Measurements from ENCODE around the gene ARMC6. TPM values are rescaled to one million over a fixed set of nuclear protein-coding genes. Genes with fewer than 3 reads are reported as not detected.

Gene ARMC6
- total RNA-seq, 1 experiment from 2014 or later, result 51.4 TPM

DNA sequence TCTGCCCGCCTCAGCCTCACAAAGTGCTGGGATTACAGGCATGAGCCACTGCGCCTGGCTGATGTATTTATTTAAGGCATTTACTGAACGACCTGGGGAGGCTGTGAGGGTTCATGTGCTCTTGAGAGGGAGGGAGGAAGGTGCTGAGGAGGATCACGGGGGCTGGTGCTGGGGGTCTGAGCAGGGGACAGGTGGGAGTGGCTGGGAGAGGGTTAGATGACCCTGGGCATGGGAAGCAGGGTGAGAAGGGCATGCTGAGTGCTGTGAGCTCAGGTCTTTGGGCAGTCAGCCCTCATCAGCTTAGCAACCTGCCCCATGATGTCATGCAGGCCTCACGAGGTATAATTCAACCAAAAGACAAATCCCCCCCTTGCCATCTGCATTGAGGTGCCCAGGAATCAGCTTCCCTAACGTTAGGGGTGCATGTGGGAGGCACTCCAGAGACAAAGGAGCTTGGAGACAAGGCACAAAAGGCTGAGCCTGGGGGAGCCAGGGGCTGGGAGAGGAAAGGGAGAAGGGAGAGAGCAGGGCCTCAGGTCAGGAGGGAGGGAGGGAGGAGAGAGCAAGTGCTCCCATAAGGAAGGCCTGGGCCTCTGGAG lies 36.5 kb upstream of the ARMC6 start:
- TF ChIP-seq SIN3A (IDR thresholded peaks at IDR 0.05; ENCODE audit: borderline replicate concordance, insufficient read depth, low read depth, low read length) (no peak), POLR2AphosphoS5 (IDR thresholded peaks at IDR 0.05; ENCODE audit: low read depth, low read length) (no peak)
- Histone ChIP-seq H3K4me1 (ENCODE audit: control insufficient read depth, insufficient read depth, low read length) (no peaks in the 10 kb centered on the region), H3K4me3 (ENCODE audit: low read depth in 2 of 2, low read length in 2 of 2) (no peak overlapping the region), H3K27ac (ENCODE audit: low read length) (no peak overlapping the region), H3K27me3 (ENCODE audit: control insufficient read depth, insufficient read depth, low read length) (no peaks in the 10 kb centered on the region), H3K9me3 (ENCODE audit: control insufficient read depth, insufficient read depth, low read depth, low read length) (no peaks in the 10 kb centered on the region), H3K36me3 (ENCODE audit: control insufficient read depth, insufficient read depth, low read length) (peaks cover 2% of the 10 kb centered on the region)
- intact Hi-C loops (cut with micrococcal nuclease; ENCODE audit: unreplicated experiment), result no loop called here
- ATAC-seq (no peak), DNase-seq (ENCODE audit: low read depth, low spot score) (no peak)
- no TSS peak for BruUV-seq (replicated peaks)
- ChIA-PET POLR2A (no interaction called here), CTCF (no interaction called here)
- in situ Hi-C loops (cut with HindIII; ENCODE audit: low pct_unique_long_range_greater_than_20kb, low sequenced_read_pairs), result no loop called here

DNA sequence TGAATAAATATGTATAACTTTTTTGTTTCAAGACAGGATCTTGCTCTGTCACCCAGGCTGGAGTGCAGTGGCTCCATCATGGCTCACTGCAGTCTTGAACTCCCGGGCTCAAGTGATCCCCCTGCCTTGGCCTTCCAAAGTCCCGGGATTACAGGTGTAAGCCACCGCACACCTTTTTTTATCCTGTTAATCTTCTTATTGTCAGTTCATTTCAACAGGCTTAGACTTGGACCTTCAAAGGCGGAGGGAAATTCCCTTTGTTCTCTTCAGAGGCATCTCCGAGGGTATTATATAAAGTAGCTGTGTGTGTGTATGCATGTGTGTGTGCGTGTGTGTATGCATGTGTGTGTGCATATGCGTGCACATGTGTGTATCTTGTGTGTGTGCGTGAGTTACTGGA lies 35.1 kb upstream of the ARMC6 start:
- TF ChIP-seq, protein P1, sequence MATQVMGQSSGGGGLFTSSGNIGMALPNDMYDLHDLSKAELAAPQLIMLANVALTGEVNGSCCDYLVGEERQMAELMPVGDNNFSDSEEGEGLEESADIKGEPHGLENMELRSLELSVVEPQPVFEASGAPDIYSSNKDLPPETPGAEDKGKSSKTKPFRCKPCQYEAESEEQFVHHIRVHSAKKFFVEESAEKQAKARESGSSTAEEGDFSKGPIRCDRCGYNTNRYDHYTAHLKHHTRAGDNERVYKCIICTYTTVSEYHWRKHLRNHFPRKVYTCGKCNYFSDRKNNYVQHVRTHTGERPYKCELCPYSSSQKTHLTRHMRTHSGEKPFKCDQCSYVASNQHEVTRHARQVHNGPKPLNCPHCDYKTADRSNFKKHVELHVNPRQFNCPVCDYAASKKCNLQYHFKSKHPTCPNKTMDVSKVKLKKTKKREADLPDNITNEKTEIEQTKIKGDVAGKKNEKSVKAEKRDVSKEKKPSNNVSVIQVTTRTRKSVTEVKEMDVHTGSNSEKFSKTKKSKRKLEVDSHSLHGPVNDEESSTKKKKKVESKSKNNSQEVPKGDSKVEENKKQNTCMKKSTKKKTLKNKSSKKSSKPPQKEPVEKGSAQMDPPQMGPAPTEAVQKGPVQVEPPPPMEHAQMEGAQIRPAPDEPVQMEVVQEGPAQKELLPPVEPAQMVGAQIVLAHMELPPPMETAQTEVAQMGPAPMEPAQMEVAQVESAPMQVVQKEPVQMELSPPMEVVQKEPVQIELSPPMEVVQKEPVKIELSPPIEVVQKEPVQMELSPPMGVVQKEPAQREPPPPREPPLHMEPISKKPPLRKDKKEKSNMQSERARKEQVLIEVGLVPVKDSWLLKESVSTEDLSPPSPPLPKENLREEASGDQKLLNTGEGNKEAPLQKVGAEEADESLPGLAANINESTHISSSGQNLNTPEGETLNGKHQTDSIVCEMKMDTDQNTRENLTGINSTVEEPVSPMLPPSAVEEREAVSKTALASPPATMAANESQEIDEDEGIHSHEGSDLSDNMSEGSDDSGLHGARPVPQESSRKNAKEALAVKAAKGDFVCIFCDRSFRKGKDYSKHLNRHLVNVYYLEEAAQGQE (IDR thresholded peaks at IDR 0.05; ENCODE audit: insufficient read depth in 1 of 2, low read depth in 2 of 2, low read length in 1 of 2), result no peak
- no peak for TF ChIP-seq SIN3A (IDR thresholded peaks at IDR 0.05; ENCODE audit: borderline replicate concordance, insufficient read depth, low read depth, low read length)
- no peak for TF ChIP-seq TCF7L2 (IDR thresholded peaks at IDR 0.05; ENCODE audit: low read depth, low read length)
- TF ChIP-seq POLR2AphosphoS5 (IDR thresholded peaks at IDR 0.05; ENCODE audit: low read depth, low read length), result no peak
- TF ChIP-seq, protein P2, sequence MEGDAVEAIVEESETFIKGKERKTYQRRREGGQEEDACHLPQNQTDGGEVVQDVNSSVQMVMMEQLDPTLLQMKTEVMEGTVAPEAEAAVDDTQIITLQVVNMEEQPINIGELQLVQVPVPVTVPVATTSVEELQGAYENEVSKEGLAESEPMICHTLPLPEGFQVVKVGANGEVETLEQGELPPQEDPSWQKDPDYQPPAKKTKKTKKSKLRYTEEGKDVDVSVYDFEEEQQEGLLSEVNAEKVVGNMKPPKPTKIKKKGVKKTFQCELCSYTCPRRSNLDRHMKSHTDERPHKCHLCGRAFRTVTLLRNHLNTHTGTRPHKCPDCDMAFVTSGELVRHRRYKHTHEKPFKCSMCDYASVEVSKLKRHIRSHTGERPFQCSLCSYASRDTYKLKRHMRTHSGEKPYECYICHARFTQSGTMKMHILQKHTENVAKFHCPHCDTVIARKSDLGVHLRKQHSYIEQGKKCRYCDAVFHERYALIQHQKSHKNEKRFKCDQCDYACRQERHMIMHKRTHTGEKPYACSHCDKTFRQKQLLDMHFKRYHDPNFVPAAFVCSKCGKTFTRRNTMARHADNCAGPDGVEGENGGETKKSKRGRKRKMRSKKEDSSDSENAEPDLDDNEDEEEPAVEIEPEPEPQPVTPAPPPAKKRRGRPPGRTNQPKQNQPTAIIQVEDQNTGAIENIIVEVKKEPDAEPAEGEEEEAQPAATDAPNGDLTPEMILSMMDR (IDR thresholded peaks at IDR 0.05), result no peak
- no peak overlapping the region for H3K4me3 ChIP-seq (ENCODE audit: low read depth in 2 of 2, low read length in 2 of 2)
- H3K9me3 ChIP-seq (ENCODE audit: control insufficient read depth, insufficient read depth, low read depth, low read length), result no peaks in the 10 kb centered on the region
- no peaks in the 10 kb centered on the region for H3K27me3 ChIP-seq (ENCODE audit: control insufficient read depth, insufficient read depth, low read length)
- in situ Hi-C loops (cut with HindIII; ENCODE audit: low pct_unique_long_range_greater_than_20kb, low sequenced_read_pairs) (no loop called here), intact Hi-C loops (cut with micrococcal nuclease; ENCODE audit: unreplicated experiment) (no loop called here)
- BruUV-seq (replicated peaks), result no TSS peak
- no peak overlapping the region for H3K27ac ChIP-seq (ENCODE audit: low read length)
- ATAC-seq (no peak), DNase-seq (ENCODE audit: low read depth, low spot score) (no peak)
- CTCF ChIA-PET, result no interaction called here
- POLR2A ChIA-PET, result interaction anchor here (0.6 kb wide), 1 partner anchor 219 kb away, joined by 3 read pairs; no protein-coding TSS in a partner anchor
- H3K36me3 ChIP-seq (ENCODE audit: control insufficient read depth, insufficient read depth, low read length), result peaks cover 2% of the 10 kb centered on the region
- H3K4me1 ChIP-seq (ENCODE audit: control insufficient read depth, insufficient read depth, low read length), result no peaks in the 10 kb centered on the region

DNA sequence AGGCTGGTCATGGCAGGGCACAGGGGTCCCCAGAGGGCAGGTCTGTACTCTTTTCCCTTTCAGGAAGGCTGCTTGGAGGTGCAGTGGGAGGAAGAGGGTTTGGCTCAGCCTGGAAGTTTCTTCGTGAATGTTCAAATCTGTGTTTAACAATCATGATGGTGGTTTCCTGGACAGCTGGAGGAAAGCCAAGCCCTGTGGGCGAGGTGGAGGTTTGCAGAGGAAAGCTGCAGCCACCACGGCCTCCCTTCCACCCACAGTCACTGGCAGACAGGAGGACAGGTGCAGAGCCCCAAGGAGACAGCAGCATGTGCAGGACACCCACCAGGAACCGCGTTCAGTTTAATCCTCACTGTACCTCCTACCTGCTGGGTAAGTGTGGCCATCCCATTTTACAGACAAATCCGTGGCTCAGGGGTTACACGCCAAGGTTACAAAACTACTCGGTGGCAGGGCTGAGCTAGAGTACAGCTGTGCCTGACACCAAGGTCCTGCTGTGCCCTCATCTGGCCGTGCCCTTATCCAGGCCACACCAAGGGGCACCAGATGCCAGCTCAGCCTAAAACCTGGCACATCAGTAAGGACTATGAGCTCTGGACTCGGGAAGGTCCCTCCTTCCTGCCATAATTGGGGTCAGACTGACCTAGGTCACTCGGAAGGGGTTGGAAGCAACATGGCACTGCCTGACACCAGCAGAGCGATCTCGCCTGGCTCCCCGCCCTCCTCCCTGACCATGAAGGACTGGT lies 34.2 kb upstream of the ARMC6 start:
- Histone ChIP-seq H3K9me3 (ENCODE audit: control insufficient read depth, insufficient read depth, low read depth, low read length) (no peaks in the 10 kb centered on the region), H3K27me3 (ENCODE audit: control insufficient read depth, insufficient read depth, low read length) (no peaks in the 10 kb centered on the region), H3K27ac (ENCODE audit: low read length) (no peak overlapping the region), H3K36me3 (ENCODE audit: control insufficient read depth, insufficient read depth, low read length) (peaks cover 2% of the 10 kb centered on the region), H3K4me3 (ENCODE audit: low read depth in 2 of 2, low read length in 2 of 2) (no peak overlapping the region), H3K4me1 (ENCODE audit: control insufficient read depth, insufficient read depth, low read length) (no peaks in the 10 kb centered on the region)
- ATAC-seq, result peak; percentile 22; the same call in 1 of the 2 replicates
- ChIA-PET POLR2A (no interaction called here), CTCF (no interaction called here)
- in situ Hi-C loops (cut with HindIII; ENCODE audit: low pct_unique_long_range_greater_than_20kb, low sequenced_read_pairs), result no loop called here
- no TSS peak for BruUV-seq (replicated peaks)
- no peak for DNase-seq (ENCODE audit: low read depth, low spot score)
- intact Hi-C loops (cut with micrococcal nuclease; ENCODE audit: unreplicated experiment), result no loop called here
- no peak for TF ChIP-seq SIN3A (IDR thresholded peaks at IDR 0.05; ENCODE audit: borderline replicate concordance, insufficient read depth, low read depth, low read length)
- TF ChIP-seq POLR2AphosphoS5 (IDR thresholded peaks at IDR 0.05; ENCODE audit: low read depth, low read length), result no peak
- no peak for TF ChIP-seq TCF7L2 (IDR thresholded peaks at IDR 0.05; ENCODE audit: low read depth, low read length)
- TF ChIP-seq, protein P2 (IDR thresholded peaks at IDR 0.05), result no peak
- TF ChIP-seq, protein P1 (IDR thresholded peaks at IDR 0.05; ENCODE audit: insufficient read depth in 1 of 2, low read depth in 2 of 2, low read length in 1 of 2), result no peak
